Vagina (tissue), 2 donors: Measurements from ENCODE around the gene MAP4K4. TPM values are rescaled to one million over a fixed set of nuclear protein-coding genes. Genes with fewer than 3 reads are reported as not detected.

Source experiments
- DNase-seq, 2 donors: peaks; one replicate each; pipeline ENCODE4 v3.0.0-alpha.2; 2017; ENCODE audit errors: extremely low spot score in 2 of 2
- H3K27ac ChIP-seq: fragments of 200-600 bp; sonication (generic); one replicate; pipeline ENCODE4 v1.5.1; 2019
- H3K27me3 ChIP-seq: fragments of 200-600 bp; sonication (generic); one replicate; pipeline ENCODE4 v1.5.1; 2019
- H3K36me3 ChIP-seq, 2 donors: fragments of 200-600 bp; sonication (generic); one replicate each; pipeline ENCODE4 v1.5.1; 2017 to 2019
- H3K4me1 ChIP-seq: fragments of 200-600 bp; sonication (generic); one replicate; pipeline ENCODE4 v1.5.1; 2019
- H3K4me3 ChIP-seq, 2 donors: fragments of 200-600 bp; sonication (generic); 1 replicate in 1 of 2; 2 replicates in 1 of 2; pipeline ENCODE4 v1.5.1; 2016 to 2019
- H3K9me3 ChIP-seq: fragments of 200-600 bp; sonication (generic); one replicate; pipeline ENCODE4 v1.5.1; 2019
- CTCF ChIP-seq, 3 experiments: fragments of 450-650 bp in 2 of 3; fragments of 200-600 bp in 1 of 3; sonication (generic) in 1 of 3; IDR thresholded peaks; one replicate each; pipeline ENCODE4 v1.5.1; 2017 to 2019; ENCODE audit warnings: antibody characterized with exemption in 3 of 3, mild to moderate bottlenecking in 2 of 3, moderate library complexity in 2 of 3
- POLR2A ChIP-seq, 2 donors: fragments of 450-650 bp; IDR thresholded peaks; one replicate each; pipeline ENCODE4 v1.6.1; 2017; ENCODE audit warnings: antibody characterized with exemption in 2 of 2, mild to moderate bottlenecking in 2 of 2, moderate library complexity in 2 of 2
- POLR2AphosphoS5 ChIP-seq, 2 donors: sonication (generic); formaldehyde crosslinking; IDR thresholded peaks; one replicate each; pipeline ENCODE4 v1.9.0; 2017; ENCODE audit warnings: antibody characterized with exemption in 2 of 2, mild to moderate bottlenecking in 2 of 2, low read depth in 1 of 2; ENCODE audit not compliant: insufficient read depth in 1 of 2
- intact Hi-C: fragments of 100-400 bp; cut with DNase I; formaldehyde crosslinking; loops from one replicate; pipeline ENCODE4 v1.15.1; 2023
- total RNA-seq: library from RNA; depleted of rRNA; stranded (reverse); fragments of >200 nt; gene quantifications from one replicate; pipeline ENCODE4 v1.2.3, GENCODE V29; 2016

Gene MAP4K4
- total RNA-seq, 1 donor from 2014 or later = 75.9 TPM

GRCh38 chr2:101779190-101779589 lies 81.7 kb downstream of the MAP4K4 start:
- Histone ChIP-seq H3K27ac (no peak overlapping the region), H3K4me1 (peaks cover 67% of the 10 kb centered on the region), H3K27me3 (no peaks in the 10 kb centered on the region), H3K9me3 (no peaks in the 10 kb centered on the region), H3K4me3 (no peak overlapping the region), H3K36me3 (no peaks in the 10 kb centered on the region)
- intact Hi-C loops = no loop called here
- TF ChIP-seq CTCF (IDR thresholded peaks at IDR 0.05) = no peak
- no peak for TF ChIP-seq POLR2A (IDR thresholded peaks at IDR 0.05)
- no peak for TF ChIP-seq POLR2AphosphoS5 (IDR thresholded peaks at IDR 0.05; ENCODE audit: insufficient read depth in 1 of 2, low read depth in 1 of 2)
- DNase-seq = no peak

- Histone ChIP-seq H3K4me1 (peaks cover 70% of the 10 kb centered on the region), H3K4me3 (no peak overlapping the region), H3K27me3 (no peaks in the 10 kb centered on the region), H3K27ac (no peak overlapping the region), H3K36me3 (no peaks in the 10 kb centered on the region), H3K9me3 (no peaks in the 10 kb centered on the region)
- intact Hi-C loops = no loop called here
- DNase-seq = no peak
- no peak for TF ChIP-seq POLR2A (IDR thresholded peaks at IDR 0.05)
- no peak for TF ChIP-seq CTCF (IDR thresholded peaks at IDR 0.05)
- no peak for TF ChIP-seq POLR2AphosphoS5 (IDR thresholded peaks at IDR 0.05; ENCODE audit: insufficient read depth in 1 of 2, low read depth in 1 of 2)
Observed at GRCh38 chr2:101779656-101780055, 82.1 kb downstream of the MAP4K4 start.

GRCh38 chr2:101781326-101781725 lies 83.8 kb downstream of the MAP4K4 start:
- H3K9me3 ChIP-seq = no peaks in the 10 kb centered on the region
- no peaks in the 10 kb centered on the region for H3K36me3 ChIP-seq
- no peak overlapping the region for H3K4me3 ChIP-seq
- H3K27ac ChIP-seq = no peak overlapping the region
- DNase-seq = no peak
- H3K27me3 ChIP-seq = no peaks in the 10 kb centered on the region
- intact Hi-C loops = no loop called here
- H3K4me1 ChIP-seq = peaks cover 64% of the 10 kb centered on the region
- TF ChIP-seq POLR2AphosphoS5 (IDR thresholded peaks at IDR 0.05; ENCODE audit: insufficient read depth in 1 of 2, low read depth in 1 of 2) (no peak), CTCF (IDR thresholded peaks at IDR 0.05) (no peak), POLR2A (IDR thresholded peaks at IDR 0.05) (no peak)

GRCh38 chr2:101781791-101782426 lies 84.4 kb downstream of the MAP4K4 start:
- Histone ChIP-seq H3K4me1 (peaks cover 63% of the 10 kb centered on the region), H3K27me3 (no peaks in the 10 kb centered on the region), H3K36me3 (no peaks in the 10 kb centered on the region), H3K27ac (no peak overlapping the region), H3K4me3 (no peak overlapping the region), H3K9me3 (no peaks in the 10 kb centered on the region)
- TF ChIP-seq CTCF (IDR thresholded peaks at IDR 0.05) = no peak
- DNase-seq = no peak
- intact Hi-C loops = no loop called here

GRCh38 chr2:101782427-101782792 lies 84.9 kb downstream of the MAP4K4 start:
- Histone ChIP-seq H3K4me1 (peaks cover 58% of the 10 kb centered on the region), H3K4me3 (no peak overlapping the region), H3K27ac (no peak overlapping the region), H3K36me3 (no peaks in the 10 kb centered on the region), H3K27me3 (no peaks in the 10 kb centered on the region), H3K9me3 (no peaks in the 10 kb centered on the region)
- TF ChIP-seq CTCF (IDR thresholded peaks at IDR 0.05) = no peak
- TF ChIP-seq POLR2AphosphoS5 (IDR thresholded peaks at IDR 0.05; ENCODE audit: insufficient read depth in 1 of 2, low read depth in 1 of 2) = no peak
- no peak for TF ChIP-seq POLR2A (IDR thresholded peaks at IDR 0.05)
- DNase-seq = no peak
- intact Hi-C loops = no loop called here
